Stimulated activated naive CD8-positive, alpha-beta T cell treated with anti-CD3 and anti-CD28 coated beads, Interleukin-15, Interleukin-2, amounts not matched to agents 100 ng/mL and 50 ng/mL, for 24 hours (primary cell): ENCODE data around the gene ADI1.

Source experiments
- H3K27ac Mint-ChIP-seq: one replicate; pipeline ENCODE4 v1.8.0; 2021; ENCODE audit warnings: mild to moderate bottlenecking, mixed read lengths
- H3K27me3 Mint-ChIP-seq: one replicate; pipeline ENCODE4 v1.8.0; 2021; ENCODE audit warnings: mixed read lengths
- H3K36me3 Mint-ChIP-seq: one replicate; pipeline ENCODE4 v1.8.0; 2021; ENCODE audit warnings: low read depth, mixed read lengths
- H3K4me1 Mint-ChIP-seq: one replicate; pipeline ENCODE4 v1.8.0; 2021; ENCODE audit warnings: low read depth, mixed read lengths
- H3K4me3 Mint-ChIP-seq: one replicate; pipeline ENCODE4 v1.8.0; 2021; ENCODE audit warnings: mild to moderate bottlenecking, mixed read lengths
- H3K9me3 Mint-ChIP-seq: one replicate; pipeline ENCODE4 v1.8.0; 2021; ENCODE audit warnings: mixed read lengths

Gene ADI1

GRCh38 chr2:3468296-3468988 is 50.9 kb downstream of the ADI1 start:
- Mint-ChIP-seq H3K36me3 (peaks cover 61% of the 10 kb centered on the region), H3K9me3 (no peaks in the 10 kb centered on the region), H3K27ac (no peak overlapping the region), H3K4me3 (no peak overlapping the region), H3K27me3 (no peaks in the 10 kb centered on the region), H3K4me1 (no peaks in the 10 kb centered on the region)

DNA sequence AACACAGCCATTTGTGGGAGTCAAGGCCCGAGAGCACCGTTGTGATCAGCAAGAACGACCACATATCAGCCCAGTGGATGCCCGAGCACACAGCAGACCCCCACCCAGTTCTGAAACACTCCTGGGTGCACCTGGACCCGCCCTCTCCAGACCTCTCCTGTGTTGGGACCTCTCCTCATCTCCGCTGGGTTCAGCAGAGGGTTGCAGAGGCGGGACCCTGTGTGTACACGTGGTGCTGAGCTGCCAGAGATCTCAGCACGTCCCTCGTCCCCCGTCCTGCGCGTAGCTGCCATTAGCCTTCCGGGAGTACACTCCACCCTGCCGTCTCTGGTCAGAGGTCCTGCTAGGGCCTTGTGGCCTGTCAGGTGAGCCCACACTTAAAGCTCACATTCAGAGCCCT is 51.7 kb downstream of the ADI1 start:
- no peaks in the 10 kb centered on the region for H3K4me1 Mint-ChIP-seq
- H3K27me3 Mint-ChIP-seq = no peaks in the 10 kb centered on the region
- no peak overlapping the region for H3K27ac Mint-ChIP-seq
- H3K9me3 Mint-ChIP-seq = no peaks in the 10 kb centered on the region
- H3K36me3 Mint-ChIP-seq = peaks cover 57% of the 10 kb centered on the region
- no peak overlapping the region for H3K4me3 Mint-ChIP-seq

GRCh38 chr2:3466966-3467365 is 52.4 kb downstream of the ADI1 start:
- peaks cover 3% of the 10 kb centered on the region for H3K4me1 Mint-ChIP-seq
- H3K27ac Mint-ChIP-seq = no peak overlapping the region
- no peaks in the 10 kb centered on the region for H3K27me3 Mint-ChIP-seq
- no peak overlapping the region for H3K4me3 Mint-ChIP-seq
- peaks cover 50% of the 10 kb centered on the region for H3K36me3 Mint-ChIP-seq
- no peaks in the 10 kb centered on the region for H3K9me3 Mint-ChIP-seq

- Mint-ChIP-seq H3K4me3 (no peak overlapping the region), H3K27me3 (no peaks in the 10 kb centered on the region), H3K9me3 (no peaks in the 10 kb centered on the region), H3K4me1 (peaks cover 6% of the 10 kb centered on the region), H3K36me3 (peaks cover 46% of the 10 kb centered on the region), H3K27ac (no peak overlapping the region)
Measured at GRCh38 chr2:3466482-3466863, 52.9 kb downstream of the ADI1 start.

DNA sequence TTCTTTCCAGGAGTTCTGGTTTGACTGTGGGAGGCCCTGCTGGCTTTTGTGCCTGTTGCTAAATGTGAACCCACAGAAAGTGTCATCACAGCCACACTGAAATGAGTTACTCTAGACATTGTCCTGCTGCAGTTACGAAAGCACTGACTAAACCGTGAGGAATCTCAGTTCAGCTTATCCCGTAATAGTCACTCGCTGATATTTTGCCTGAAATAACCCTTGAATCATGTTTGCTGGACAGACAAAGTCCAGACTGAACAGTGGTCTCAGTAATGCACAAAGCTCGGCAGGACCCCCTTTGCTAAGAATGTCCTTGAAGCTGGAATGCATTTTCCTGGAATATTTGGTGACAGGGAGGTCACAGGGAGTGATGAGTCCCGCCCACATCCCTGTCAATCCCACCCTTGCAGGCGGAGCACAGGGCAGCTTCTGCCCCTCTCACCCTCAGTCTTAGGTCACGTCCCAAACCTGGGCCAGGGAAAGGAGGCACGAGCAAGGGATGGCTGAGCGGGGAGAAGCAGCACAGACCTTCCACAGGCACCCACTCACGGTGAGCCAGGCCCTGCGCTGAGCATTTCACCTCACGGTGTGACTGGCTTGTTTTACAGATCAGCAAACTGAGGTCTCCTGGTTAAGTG is 53.4 kb downstream of the ADI1 start:
- Mint-ChIP-seq H3K27me3 (no peaks in the 10 kb centered on the region), H3K36me3 (peaks cover 46% of the 10 kb centered on the region), H3K9me3 (no peaks in the 10 kb centered on the region), H3K4me3 (no peak overlapping the region), H3K4me1 (peaks cover 6% of the 10 kb centered on the region), H3K27ac (no peak overlapping the region)

DNA sequence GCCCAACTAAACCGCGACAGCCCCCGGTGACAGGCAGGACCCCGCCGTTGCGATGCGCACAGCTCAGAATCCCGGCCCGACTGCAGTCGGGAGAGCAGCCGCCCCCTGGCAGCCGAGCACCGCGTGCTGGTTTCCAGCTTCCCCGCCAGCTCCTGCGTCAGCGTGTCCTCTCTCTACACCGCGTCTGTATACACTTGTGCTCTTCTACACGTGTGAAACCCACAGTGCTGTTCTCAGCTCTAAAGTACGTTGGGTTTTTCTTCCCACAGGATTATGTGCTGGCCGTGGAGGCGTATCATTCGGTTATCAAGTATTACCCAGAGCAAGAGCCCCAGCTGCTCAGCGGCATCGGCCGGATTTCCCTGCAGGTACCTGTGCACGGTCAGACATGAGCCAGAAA is 54.0 kb downstream of the ADI1 start:
- H3K9me3 Mint-ChIP-seq = no peaks in the 10 kb centered on the region
- peaks cover 41% of the 10 kb centered on the region for H3K36me3 Mint-ChIP-seq
- no peak overlapping the region for H3K4me3 Mint-ChIP-seq
- peaks cover 6% of the 10 kb centered on the region for H3K4me1 Mint-ChIP-seq
- no peak overlapping the region for H3K27ac Mint-ChIP-seq
- H3K27me3 Mint-ChIP-seq = no peaks in the 10 kb centered on the region

DNA sequence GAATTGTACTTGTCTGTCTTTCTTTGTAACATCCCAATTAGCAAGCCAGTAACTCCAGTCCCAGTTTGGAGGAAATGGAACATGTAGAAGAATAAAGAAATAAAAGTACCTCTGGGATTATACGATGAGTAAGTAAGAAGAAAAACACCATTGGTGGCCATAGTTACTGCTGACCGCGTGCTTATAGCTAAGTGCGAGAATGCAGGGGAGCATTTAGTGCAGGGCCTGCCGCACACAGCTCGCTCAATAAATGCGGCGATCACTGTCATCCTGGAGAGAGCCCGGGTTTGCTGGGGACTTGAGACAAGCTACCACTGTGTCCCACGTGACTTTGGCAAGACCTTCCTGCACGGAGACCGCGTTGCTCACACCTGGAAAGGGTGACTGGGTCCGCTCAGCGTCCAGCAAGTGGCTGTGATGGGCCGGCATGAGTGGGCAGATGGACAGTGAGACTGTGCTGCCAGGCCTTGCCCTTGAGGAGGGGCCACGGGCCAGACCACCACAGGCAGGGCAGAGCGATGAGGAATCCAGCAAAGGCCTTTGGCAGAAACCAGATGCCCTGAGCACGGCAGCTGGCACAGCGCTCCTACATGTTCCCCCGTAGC is 54.8 kb downstream of the ADI1 start:
- no peak overlapping the region for H3K27ac Mint-ChIP-seq
- no peak overlapping the region for H3K4me3 Mint-ChIP-seq
- no peaks in the 10 kb centered on the region for H3K9me3 Mint-ChIP-seq
- H3K27me3 Mint-ChIP-seq = no peaks in the 10 kb centered on the region
- H3K4me1 Mint-ChIP-seq = peaks cover 6% of the 10 kb centered on the region
- H3K36me3 Mint-ChIP-seq = peaks cover 41% of the 10 kb centered on the region

- H3K36me3 Mint-ChIP-seq = peaks cover 38% of the 10 kb centered on the region
- H3K4me3 Mint-ChIP-seq = no peak overlapping the region
- no peaks in the 10 kb centered on the region for H3K9me3 Mint-ChIP-seq
- H3K27ac Mint-ChIP-seq = no peak overlapping the region
- peaks cover 6% of the 10 kb centered on the region for H3K4me1 Mint-ChIP-seq
- no peaks in the 10 kb centered on the region for H3K27me3 Mint-ChIP-seq
Measured at GRCh38 chr2:3463944-3464343, 55.4 kb downstream of the ADI1 start.

DNA sequence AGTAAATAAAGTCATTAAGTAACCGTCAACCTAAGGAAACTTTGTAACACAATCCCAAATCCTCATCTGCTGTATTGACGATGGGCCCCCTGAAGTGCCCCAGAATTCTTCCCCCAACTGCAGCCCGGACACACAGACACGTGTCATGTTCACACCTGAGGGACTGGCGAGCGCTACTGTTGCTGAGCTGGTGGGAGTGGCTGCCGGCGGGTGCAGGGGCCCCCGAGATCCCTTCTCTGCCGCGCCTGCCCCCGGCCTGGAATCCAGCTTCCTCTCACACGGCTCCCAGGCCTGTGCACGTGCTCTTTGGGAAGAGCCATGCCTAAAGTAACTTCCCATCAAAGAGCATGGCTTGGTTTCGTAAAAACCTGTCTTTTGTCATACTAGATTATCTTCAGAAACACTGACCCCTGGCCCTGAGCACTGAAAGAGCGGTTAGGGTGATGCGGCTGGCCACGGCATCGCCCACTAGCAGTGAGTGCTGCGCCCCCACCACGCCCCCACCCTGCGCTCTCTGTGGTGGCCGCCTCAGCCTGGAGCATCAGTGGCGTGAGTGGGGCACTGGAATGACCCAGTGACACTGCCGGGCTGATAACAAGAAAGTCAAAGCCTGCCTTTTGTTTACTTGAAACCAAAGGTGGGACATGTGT is 56.0 kb downstream of the ADI1 start:
- Mint-ChIP-seq H3K4me1 (peaks cover 6% of the 10 kb centered on the region), H3K4me3 (no peak overlapping the region), H3K27ac (no peak overlapping the region), H3K9me3 (no peaks in the 10 kb centered on the region), H3K27me3 (no peaks in the 10 kb centered on the region), H3K36me3 (peaks cover 36% of the 10 kb centered on the region)

- Mint-ChIP-seq H3K9me3 (no peaks in the 10 kb centered on the region), H3K27me3 (no peaks in the 10 kb centered on the region), H3K36me3 (peaks cover 32% of the 10 kb centered on the region), H3K4me3 (no peak overlapping the region), H3K4me1 (peaks cover 6% of the 10 kb centered on the region), H3K27ac (no peak overlapping the region)
Measured at GRCh38 chr2:3462493-3463104, 56.7 kb downstream of the ADI1 start.

DNA sequence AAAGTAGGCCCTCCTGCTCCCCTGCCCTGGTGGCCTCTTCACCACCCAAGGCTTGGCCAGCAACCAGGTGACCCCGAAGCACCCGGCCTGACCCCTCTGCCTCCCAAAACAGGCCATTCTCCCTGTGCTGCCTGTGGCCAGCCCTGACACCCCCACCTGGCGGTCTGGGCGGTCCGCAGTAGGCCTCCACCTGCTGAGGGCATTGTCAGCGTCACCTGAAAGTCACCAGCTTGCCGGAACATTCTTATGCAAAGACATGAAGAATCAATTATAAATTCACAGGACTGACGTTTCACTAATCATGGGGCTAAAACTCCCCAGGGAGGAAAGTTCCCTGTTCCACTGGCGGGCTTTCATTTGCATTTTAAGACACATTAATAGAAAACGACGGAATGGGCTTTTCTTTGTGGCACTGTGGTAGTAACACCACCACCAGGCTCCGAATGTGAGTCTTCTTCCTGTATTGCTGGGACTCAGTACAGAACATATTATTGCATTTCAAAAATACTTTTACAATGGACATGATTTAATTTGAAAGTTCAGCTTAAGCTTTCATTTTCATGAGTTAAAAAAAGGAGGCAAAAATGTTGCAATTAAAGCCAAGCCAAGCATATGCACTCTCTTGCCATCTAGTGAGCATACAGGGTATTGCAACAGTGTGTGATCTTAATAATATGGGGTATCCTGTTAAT is 57.4 kb downstream of the ADI1 start:
- Mint-ChIP-seq H3K4me1 (peaks cover 6% of the 10 kb centered on the region), H3K4me3 (no peak overlapping the region), H3K27me3 (no peaks in the 10 kb centered on the region), H3K27ac (peak overlapping the region; percentile 31), H3K9me3 (no peaks in the 10 kb centered on the region), H3K36me3 (peaks cover 33% of the 10 kb centered on the region)

DNA sequence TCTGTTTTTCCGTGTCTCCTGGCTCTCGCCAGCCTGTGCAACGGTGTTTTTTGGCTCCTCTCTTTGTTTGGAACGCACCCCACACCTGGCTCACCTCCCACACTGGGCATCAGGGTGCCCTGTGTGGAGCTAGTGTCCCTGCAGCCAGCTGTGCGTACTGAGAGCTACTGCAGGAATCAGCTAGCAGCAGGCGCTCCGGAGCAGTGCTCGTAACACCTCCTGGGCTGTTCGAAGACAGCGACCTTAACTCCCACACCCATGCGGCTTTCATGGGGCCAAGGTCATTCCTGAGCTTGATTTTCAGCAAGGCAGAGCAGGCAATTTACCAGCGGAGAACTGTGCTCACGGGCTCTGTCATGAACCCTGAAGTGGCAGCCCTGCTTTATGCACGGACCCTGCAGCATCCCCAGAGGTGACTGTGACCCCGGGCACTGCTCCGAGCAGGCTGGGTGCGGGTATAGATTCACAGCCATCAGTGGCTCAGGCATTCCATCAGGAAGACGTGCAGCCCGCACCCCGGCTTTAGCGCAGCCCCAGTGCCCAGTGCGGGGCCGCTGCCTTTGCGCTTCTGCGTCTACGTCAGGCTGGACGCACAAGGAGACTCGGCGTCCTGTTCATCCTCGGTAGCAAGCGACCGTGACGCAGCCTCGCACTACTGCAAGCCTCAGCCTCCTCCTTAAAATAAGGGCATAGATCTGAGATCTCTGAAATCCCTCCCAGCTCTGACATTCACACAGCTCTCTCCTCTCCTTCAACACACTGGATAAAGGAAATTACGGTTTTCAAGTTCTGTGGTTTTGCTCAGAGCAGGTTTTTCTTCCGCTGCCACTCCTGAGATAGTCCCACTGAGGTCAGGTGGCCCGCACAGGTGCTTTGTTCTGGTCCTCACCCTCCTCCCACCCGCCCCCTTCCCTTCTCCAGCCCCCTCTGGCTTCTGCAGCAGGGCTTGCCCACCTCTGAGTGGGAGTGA is 58.2 kb downstream of the ADI1 start:
- H3K27ac Mint-ChIP-seq = no peak overlapping the region
- H3K27me3 Mint-ChIP-seq = no peaks in the 10 kb centered on the region
- no peaks in the 10 kb centered on the region for H3K9me3 Mint-ChIP-seq
- no peak overlapping the region for H3K4me3 Mint-ChIP-seq
- peaks cover 6% of the 10 kb centered on the region for H3K4me1 Mint-ChIP-seq
- H3K36me3 Mint-ChIP-seq = peaks cover 34% of the 10 kb centered on the region

DNA sequence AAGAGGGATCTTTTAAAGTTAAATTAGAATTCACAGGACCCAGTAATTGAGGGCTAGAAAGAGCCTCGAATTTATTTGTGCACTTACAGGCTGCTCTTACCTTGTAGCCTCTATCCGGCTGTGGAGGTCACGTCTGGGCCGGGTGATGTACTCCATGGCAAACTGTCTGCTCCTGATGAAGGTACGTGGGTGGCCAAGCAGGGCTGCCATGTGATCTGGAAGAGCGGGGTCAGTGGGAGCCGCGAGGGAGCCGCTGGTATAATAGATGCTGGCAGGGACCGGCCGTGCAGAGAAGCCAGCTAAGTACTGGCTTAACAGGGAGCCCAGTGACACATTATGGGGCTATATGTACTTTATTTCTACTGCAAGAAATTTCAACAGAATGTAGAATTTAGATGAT is 59.2 kb downstream of the ADI1 start:
- no peak overlapping the region for H3K27ac Mint-ChIP-seq
- H3K4me1 Mint-ChIP-seq = peaks cover 6% of the 10 kb centered on the region
- peaks cover 38% of the 10 kb centered on the region for H3K36me3 Mint-ChIP-seq
- no peaks in the 10 kb centered on the region for H3K27me3 Mint-ChIP-seq
- no peak overlapping the region for H3K4me3 Mint-ChIP-seq
- no peaks in the 10 kb centered on the region for H3K9me3 Mint-ChIP-seq
